K562 (cell line): ENCODE data around the gene PJA1. TPM values are rescaled to one million over a fixed set of nuclear protein-coding genes. Genes with fewer than 3 reads are reported as not detected.

Experiments
- ATAC-seq: fragments of 200-7000 bp; cut with Tn5 transposase; 3 replicates; pipeline ENCODE4 v1.9.1; 2020; ENCODE audit warnings: moderate library complexity
- BruUV-seq: library from RNA; stranded (reverse); fragments of 400-500 nt; replicated peaks from 2 replicates; lab custom pipeline; 2021; lab: Mats Ljungman, UMichigan
- CTCF ChIA-PET: fragments of 300-600 bp; formaldehyde crosslinking; extraction: SDS; loops from one replicate; lab custom pipeline; 2021; ENCODE audit warnings: low intra/inter-chr PET ratio; lab: Yijun Ruan, JAX
- POLR2A ChIA-PET: fragments of 300-600, 350-650 bp; sonication (Branson Sonifier 250); formaldehyde crosslinking; extraction: SDS; loops from one replicate; lab custom pipeline; 2021; ENCODE audit warnings: antibody characterized with exemption, inconsistent platforms; lab: Yijun Ruan, JAX
- DNase-seq, 4 experiments: peaks; one replicate each; pipeline versions ENCODE4 v3.0.0 to v3.0.0-alpha.2; 2011 to 2018; ENCODE audit warnings: low spot score in 3 of 4, mixed read lengths in 3 of 4; ENCODE audit errors: extremely low read depth in 1 of 4
- FAIRE-seq: peaks from 2 replicates; lab custom pipeline; 2011; peaks lifted over from hg19 to GRCh38; lab: Jason Lieb, UNC
- H2AFZ ChIP-seq: 2 replicates; pipeline ENCODE4 v1.6.0; 2011; ENCODE audit warnings: low read depth, low read length, control low read depth, inconsistent platforms
- H3K27ac ChIP-seq: fragments of 200-600 bp; 3 replicates; pipeline ENCODE4 v1.8.0; 2011; ENCODE audit warnings: low read depth, mild to moderate bottlenecking, control low read depth, inconsistent platforms, low read length, moderate library complexity, mixed read lengths; ENCODE audit errors: extremely low read depth
- H3K27me3 ChIP-seq, 2 experiments: fragments of 300-600 bp in 1 of 2; 2 replicates in 1 of 2; 3 replicates in 1 of 2; pipeline versions ENCODE4 v1.6.0 to v1.8.0; 2011; ENCODE audit warnings: inconsistent platforms in 2 of 2, low read length in 2 of 2, mild to moderate bottlenecking in 1 of 2, mixed read lengths in 1 of 2, moderate library complexity in 1 of 2; ENCODE audit not compliant: control insufficient read depth in 2 of 2, insufficient read depth in 2 of 2
- H3K36me3 ChIP-seq: fragments of 300-600 bp; 3 replicates; pipeline ENCODE4 v1.8.0; 2011; ENCODE audit warnings: mild to moderate bottlenecking, low read length, inconsistent platforms; ENCODE audit not compliant: control insufficient read depth, insufficient read depth
- H3K4me1 ChIP-seq, 2 experiments: fragments of 200-600 bp in 1 of 2; replicated peaks in 1 of 2; 2 replicates in 1 of 2; 3 replicates in 1 of 2; pipeline versions ENCODE4 v1.5.1 to v1.8.0; 2011; ENCODE audit warnings: inconsistent platforms in 2 of 2, low read length in 2 of 2, mild to moderate bottlenecking in 1 of 2, mixed read lengths in 1 of 2, moderate library complexity in 1 of 2; ENCODE audit not compliant: control insufficient read depth in 2 of 2, insufficient read depth in 2 of 2
- H3K4me2 ChIP-seq: 2 replicates; pipeline ENCODE4 v1.6.1; 2011; ENCODE audit warnings: low read length, control low read depth, inconsistent platforms, mixed read lengths; ENCODE audit not compliant: insufficient read depth
- H3K4me3 ChIP-seq: fragments of 200-600 bp; sonication (generic), shearing (Covaris generic); 2 replicates; pipeline ENCODE4 v1.5.1; 2016; ENCODE audit warnings: control low read depth, inconsistent platforms
- H3K79me2 ChIP-seq: fragments of 200-600 bp; 3 replicates; pipeline ENCODE4 v1.8.0; 2011; ENCODE audit warnings: low read length, inconsistent platforms; ENCODE audit not compliant: control insufficient read depth, insufficient read depth
- H3K9ac ChIP-seq, 2 experiments: 2 replicates each; pipeline versions ENCODE4 v1.6.0 to v1.6.1; 2011; ENCODE audit warnings: low read depth in 2 of 2, low read length in 2 of 2, control low read depth in 1 of 2, inconsistent platforms in 1 of 2, mild to moderate bottlenecking in 1 of 2, mixed read lengths in 1 of 2; ENCODE audit not compliant: insufficient read depth in 1 of 2
- H3K9me1 ChIP-seq: one replicate; pipeline ENCODE4 v1.6.0; 2011; ENCODE audit warnings: inconsistent platforms, mild to moderate bottlenecking, low read length, moderate library complexity; ENCODE audit not compliant: control insufficient read depth, insufficient read depth
- H3K9me3 ChIP-seq: replicated peaks from 2 replicates; pipeline ENCODE4 v1.5.1; 2011; ENCODE audit warnings: low read depth, low read length, inconsistent platforms; ENCODE audit not compliant: control insufficient read depth, insufficient read depth
- H4K20me1 ChIP-seq: replicated peaks from 2 replicates; pipeline ENCODE4 v1.6.1; 2011; ENCODE audit warnings: low read length, inconsistent platforms, mixed read lengths; ENCODE audit not compliant: control insufficient read depth, insufficient read depth
- ARNT ChIP-seq, 2 experiments: fragments of 450-650 bp; IDR thresholded peaks; 2 replicates each; pipeline ENCODE4 v1.6.1; 2016; ENCODE audit warnings: mild to moderate bottlenecking in 1 of 2
- CBFA2T2 ChIP-seq: fragments of 450-650 bp; conservative IDR thresholded peaks from 2 replicates; pipeline ENCODE4 v1.6.1; 2017; ENCODE audit warnings: mild to moderate bottlenecking
- CREB1 ChIP-seq, 2 experiments: sonication (generic) in 1 of 2; formaldehyde crosslinking in 1 of 2; IDR thresholded peaks; 2 replicates each; pipeline versions ENCODE4 v1.6.1 to v1.8.0; 2012 to 2022; ENCODE audit warnings: inconsistent platforms in 1 of 2, mild to moderate bottlenecking in 1 of 2, missing genetic modification reagents in 1 of 2, moderate library complexity in 1 of 2
- FOXJ3 ChIP-seq: sonication (generic); formaldehyde crosslinking; IDR thresholded peaks from 2 replicates; pipeline ENCODE4 v1.4.0; 2020; ENCODE audit warnings: mild to moderate bottlenecking, missing genetic modification reagents
- GTF2E2 ChIP-seq: fragments of 200-800 bp; sonication (Bioruptor generic); IDR thresholded peaks from 2 replicates; pipeline ENCODE4 v1.6.1; 2016; ENCODE audit warnings: missing genetic modification characterization, missing compliant biosample characterization
- HES1 ChIP-seq: fragments of 450-650 bp; IDR thresholded peaks from 2 replicates; pipeline ENCODE4 v1.6.1; 2016; ENCODE audit warnings: low read depth, mild to moderate bottlenecking, moderate library complexity
- HNRNPL ChIP-seq: fragments of 200-400 bp; formaldehyde crosslinking; IDR thresholded peaks from 2 replicates; pipeline ENCODE4 v1.6.1; 2017; ENCODE audit warnings: low read depth, mild to moderate bottlenecking, low read length
- NRF1 ChIP-seq, 2 experiments: fragments of 450-650 bp; IDR thresholded peaks in 1 of 2; conservative IDR thresholded peaks in 1 of 2; 2 replicates each; pipeline ENCODE4 v1.6.1; 2014; ENCODE audit warnings: mild to moderate bottlenecking in 2 of 2
- PHF20 ChIP-seq: fragments of 450-650 bp; IDR thresholded peaks from 2 replicates; pipeline ENCODE4 v1.6.1; 2018; ENCODE audit not compliant: partially characterized antibody
- SNAPC5 ChIP-seq: fragments of 250-450 bp; sonication (Bioruptor Pico); IDR thresholded peaks from 2 replicates; pipeline ENCODE4 v1.8.0; 2021; ENCODE audit warnings: moderate library complexity, mild to moderate bottlenecking, inconsistent platforms
- ZNF263 ChIP-seq: sonication (generic); formaldehyde crosslinking; IDR thresholded peaks from 2 replicates; pipeline ENCODE4 v1.8.0; 2022; ENCODE audit warnings: mild to moderate bottlenecking, missing genetic modification reagents, borderline replicate concordance
- ZNF3 ChIP-seq: fragments of 250-450 bp; sonication (Bioruptor Pico); IDR thresholded peaks from 2 replicates; pipeline ENCODE4 v1.5.0; 2021; ENCODE audit warnings: mild to moderate bottlenecking, moderate library complexity
- ZNF561 ChIP-seq: fragments of 450-650 bp; formaldehyde crosslinking; conservative IDR thresholded peaks from 2 replicates; pipeline ENCODE4 v1.4.0; 2020; ENCODE audit warnings: mild to moderate bottlenecking, moderate library complexity
- WGBS: fragments of 100-300 bp; shearing (Covaris generic); methylation state at CpG from one replicate; pipeline ENCODE4 v1.1.6; 2016; ENCODE audit warnings: low coverage, mixed read lengths; ENCODE audit not compliant: insufficient coverage; ENCODE audit errors: missing lambda C conversion rate; 5-methylcytosine and 5-hydroxymethylcytosine counted together
- in situ Hi-C: fragments of 300-500 bp; cut with MboI; formaldehyde crosslinking; loops from 4 replicates; pipeline ENCODE4 v1.15.0; 2018; ENCODE audit warnings: inconsistent platforms, mixed read lengths
- intact Hi-C: fragments of 100-400 bp; cut with micrococcal nuclease; formaldehyde crosslinking; loops from 2 replicates; pipeline ENCODE4 v1.14.2; 2022
- polyA plus RNA-seq, 8 experiments: library from polyadenylated mRNA; depleted of rRNA in 4 of 8; stranded (reverse) in 5 of 8; unstranded in 3 of 8; fragments of >200 nt; fragmentation: Nextera tagmentation in 2 of 8; fragmentation: Illumina TruSeq in 1 of 8; extraction: Ambion mirVana in 2 of 8; extraction: Trizol in 1 of 8; gene quantifications; 2 replicates each; pipeline versions ENCODE4 v1.2.1 to v1.2.3, GENCODE V29; 2011 to 2014; ENCODE audit warnings: inconsistent platforms in 1 of 8, missing spikeins in 1 of 8
- total RNA-seq, 7 experiments: library from RNA; depleted of rRNA in 6 of 7; stranded (reverse); fragments of >200 nt in 6 of 7; fragmentation: Illumina TruSeq in 2 of 7; extraction: Trizol in 2 of 7; gene quantifications; 2 replicates each; pipeline versions ENCODE4 v1.2.1 to v1.2.3, GENCODE V29; 2011 to 2021; ENCODE audit warnings: low replicate concordance in 1 of 7
- TF ChIP-seq, protein P1 (sequence below): sonication (generic); formaldehyde crosslinking; IDR thresholded peaks from 2 replicates; pipeline ENCODE4 v1.8.1; 2022; ENCODE audit warnings: missing genetic modification reagents
- TF ChIP-seq, protein P2 (sequence below), 2 experiments: fragments of 150-350 bp in 1 of 2; IDR thresholded peaks; 2 replicates each; pipeline ENCODE4 v1.6.1; 2012 to 2016; ENCODE audit warnings: low read depth in 2 of 2, low read length in 2 of 2, mild to moderate bottlenecking in 1 of 2, moderate library complexity in 1 of 2

PJA1 gene
- total and polyA plus RNA-seq, 9 of the 15 experiments (the other 6 are each of a cell fraction or from before 2014, with no cell fraction given) = 1.6 to 6.0 (median 4.0) TPM

GRCh38 chrX:69185886-69186285 is 20.6 kb upstream of the PJA1 start:
- CTCF ChIA-PET = no interaction called here
- intact Hi-C loops = no loop called here

More at GRCh38 chrX:69185886-69186285, 20.6 kb upstream of the PJA1 start:
- H3K79me2 ChIP-seq = no peaks in the 10 kb centered on the region
- DNase-seq = no peak
- H3K4me3 ChIP-seq = no peak overlapping the region
- POLR2A ChIA-PET = no interaction called here
- H3K9ac ChIP-seq = no peak overlapping the region
- no peaks in the 10 kb centered on the region for H3K9me3 ChIP-seq
- no peak for ATAC-seq
- WGBS = 0% methylated on average over 2 of the region's 2 CpGs
- H3K4me2 ChIP-seq = no peak overlapping the region
- H2AFZ ChIP-seq = no peak overlapping the region
- no peaks in the 10 kb centered on the region for H3K36me3 ChIP-seq
- no peak for FAIRE-seq
- TF ChIP-seq GTF2E2 (tag) (no peak), HES1 (no peak), SNAPC5 (CRISPR knock-in tag) (no peak), ZNF263 (CRISPR knock-in tag) (no peak), ZNF561 (CRISPR knock-in tag) (no peak), HNRNPL (no peak), CREB1 (IDR thresholded peaks at IDR 0.05) (no peak), CREB1 (CRISPR knock-in tag; IDR thresholded peaks at IDR 0.05) (no peak), FOXJ3 (CRISPR knock-in tag) (no peak), ZNF3 (CRISPR knock-in tag) (no peak), CBFA2T2 (no peak), NRF1 (conservative IDR thresholded peaks at IDR 0.05 in 1 of 2, IDR thresholded peaks at IDR 0.05 in 1 of 2) (no peak), PHF20 (no peak), ARNT (IDR thresholded peaks at IDR 0.05) (no peak)
- TF ChIP-seq, protein P1, sequence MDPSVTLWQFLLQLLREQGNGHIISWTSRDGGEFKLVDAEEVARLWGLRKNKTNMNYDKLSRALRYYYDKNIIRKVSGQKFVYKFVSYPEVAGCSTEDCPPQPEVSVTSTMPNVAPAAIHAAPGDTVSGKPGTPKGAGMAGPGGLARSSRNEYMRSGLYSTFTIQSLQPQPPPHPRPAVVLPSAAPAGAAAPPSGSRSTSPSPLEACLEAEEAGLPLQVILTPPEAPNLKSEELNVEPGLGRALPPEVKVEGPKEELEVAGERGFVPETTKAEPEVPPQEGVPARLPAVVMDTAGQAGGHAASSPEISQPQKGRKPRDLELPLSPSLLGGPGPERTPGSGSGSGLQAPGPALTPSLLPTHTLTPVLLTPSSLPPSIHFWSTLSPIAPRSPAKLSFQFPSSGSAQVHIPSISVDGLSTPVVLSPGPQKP = no peak
- TF ChIP-seq, protein P2, sequence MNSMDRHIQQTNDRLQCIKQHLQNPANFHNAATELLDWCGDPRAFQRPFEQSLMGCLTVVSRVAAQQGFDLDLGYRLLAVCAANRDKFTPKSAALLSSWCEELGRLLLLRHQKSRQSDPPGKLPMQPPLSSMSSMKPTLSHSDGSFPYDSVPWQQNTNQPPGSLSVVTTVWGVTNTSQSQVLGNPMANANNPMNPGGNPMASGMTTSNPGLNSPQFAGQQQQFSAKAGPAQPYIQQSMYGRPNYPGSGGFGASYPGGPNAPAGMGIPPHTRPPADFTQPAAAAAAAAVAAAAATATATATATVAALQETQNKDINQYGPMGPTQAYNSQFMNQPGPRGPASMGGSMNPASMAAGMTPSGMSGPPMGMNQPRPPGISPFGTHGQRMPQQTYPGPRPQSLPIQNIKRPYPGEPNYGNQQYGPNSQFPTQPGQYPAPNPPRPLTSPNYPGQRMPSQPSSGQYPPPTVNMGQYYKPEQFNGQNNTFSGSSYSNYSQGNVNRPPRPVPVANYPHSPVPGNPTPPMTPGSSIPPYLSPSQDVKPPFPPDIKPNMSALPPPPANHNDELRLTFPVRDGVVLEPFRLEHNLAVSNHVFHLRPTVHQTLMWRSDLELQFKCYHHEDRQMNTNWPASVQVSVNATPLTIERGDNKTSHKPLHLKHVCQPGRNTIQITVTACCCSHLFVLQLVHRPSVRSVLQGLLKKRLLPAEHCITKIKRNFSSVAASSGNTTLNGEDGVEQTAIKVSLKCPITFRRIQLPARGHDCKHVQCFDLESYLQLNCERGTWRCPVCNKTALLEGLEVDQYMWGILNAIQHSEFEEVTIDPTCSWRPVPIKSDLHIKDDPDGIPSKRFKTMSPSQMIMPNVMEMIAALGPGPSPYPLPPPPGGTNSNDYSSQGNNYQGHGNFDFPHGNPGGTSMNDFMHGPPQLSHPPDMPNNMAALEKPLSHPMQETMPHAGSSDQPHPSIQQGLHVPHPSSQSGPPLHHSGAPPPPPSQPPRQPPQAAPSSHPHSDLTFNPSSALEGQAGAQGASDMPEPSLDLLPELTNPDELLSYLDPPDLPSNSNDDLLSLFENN (IDR thresholded peaks at IDR 0.05; ENCODE audit: low read depth in 2 of 2, low read length in 2 of 2) = no peak
- H4K20me1 ChIP-seq = 0 out of 2 replicates have a peak, but pooled peaks cover 2% of the 10 kb centered on the region
- BruUV-seq = no TSS peak
- H3K4me1 ChIP-seq = no peaks in the 10 kb centered on the region
- no peak overlapping the region for H3K27ac ChIP-seq
- H3K27me3 ChIP-seq = peaks cover 0 to 6% of the 10 kb centered on the region in 2 experiments; a peak in 2 of 5 replicates
- no peaks in the 10 kb centered on the region for H3K9me1 ChIP-seq
- in situ Hi-C loops = no loop called here
